HG03460 (cell line): ENCODE data around the gene PRDX1.
"Not testable (repeated sequence)": the region's sequence is repeated elsewhere in the genome, so short reads cannot be mapped to it uniquely, and the experiment has no call there.

Source experiments
- ATAC-seq: cut with Tn5 transposase; IDR thresholded peaks from one replicate; pipeline ENCODE4 v1.9.1; 2021; ENCODE audit not compliant: unreplicated experiment

PRDX1 gene

GRCh38 chr1:45507195-45507594 is 14.5 kb downstream of the PRDX1 start:
- no peak for ATAC-seq

- ATAC-seq, result no peak
These were observed 18.0 kb downstream of the PRDX1 start for GRCh38 chr1:45503462-45504360.

GRCh38 chr1:45501505-45501859 is 20.2 kb downstream of the PRDX1 start:
- ATAC-seq, result no peak

GRCh38 chr1:45499415-45499769 is 22.3 kb downstream of the PRDX1 start:
- ATAC-seq, result no peak

GRCh38 chr1:45498279-45498678 is 23.4 kb downstream of the PRDX1 start:
- ATAC-seq, result no peak

GRCh38 chr1:45493116-45493697 is 28.5 kb downstream of the PRDX1 start:
- no peak for ATAC-seq

GRCh38 chr1:45492691-45493090 is 29.0 kb downstream of the PRDX1 start:
- ATAC-seq, result no peak

- no peak for ATAC-seq
These were observed 30.0 kb downstream of the PRDX1 start for GRCh38 chr1:45491487-45492260.

- ATAC-seq, result peak; percentile 84
These were observed 30.8 kb downstream of the PRDX1 start, which contains the start of gene TESK2 for GRCh38 chr1:45490626-45491486. TESK2 (minus strand) TSS chr1:45491163; CDS start chr1:45457785, 33,378 bp downstream.

- no peak for ATAC-seq
These were observed 31.5 kb downstream of the PRDX1 start for GRCh38 chr1:45490121-45490625.

GRCh38 chr1:45489379-45489778 is 32.3 kb downstream of the PRDX1 start:
- not testable (repeated sequence) for ATAC-seq

GRCh38 chr1:45488666-45489377 is 32.9 kb downstream of the PRDX1 start:
- no peak for ATAC-seq

- ATAC-seq, result no peak
These were observed 35.7 kb downstream of the PRDX1 start for GRCh38 chr1:45485949-45486348.

GRCh38 chr1:45479039-45479748 is 42.5 kb downstream of the PRDX1 start:
- ATAC-seq, result no peak

GRCh38 chr1:45478121-45478814 is 43.4 kb downstream of the PRDX1 start:
- ATAC-seq, result no peak

GRCh38 chr1:45477646-45478045 is 44.0 kb downstream of the PRDX1 start:
- no peak for ATAC-seq

- not testable (repeated sequence) for ATAC-seq
These were observed 47.5 kb downstream of the PRDX1 start for GRCh38 chr1:45474194-45474593.

GRCh38 chr1:45473302-45473701 is 48.4 kb downstream of the PRDX1 start:
- peak; percentile 52 for ATAC-seq
